ENCODE measurements around the gene MRPS11.

GRCh38 chr15:88447741-88448140, 19.8 kb upstream of the MRPS11 start:
- TF ChIP-seq CTCF (IDR thresholded peaks at IDR 0.05 in 4 of 5, conservative IDR thresholded peaks at IDR 0.05 in 1 of 5) (no peak), POLR2A (IDR thresholded peaks at IDR 0.05) (no peak)
